ENCODE results near the gene SAMD3.

GRCh38 chr6:130164251-130164650 is 58.5 kb downstream of the SAMD3 start:
- no peak for TF ChIP-seq CHD2 (IDR thresholded peaks at IDR 0.05; ENCODE audit: low read length, partially characterized antibody)
- no peak for TF ChIP-seq ZBTB33 (IDR thresholded peaks at IDR 0.05; ENCODE audit: borderline replicate concordance, low read depth)
- no peak for TF ChIP-seq GATA2 (CRISPR knock-in tag; IDR thresholded peaks at IDR 0.05)
- no peak for TF ChIP-seq EZH2phosphoT487 (IDR thresholded peaks at IDR 0.05; ENCODE audit: borderline replicate concordance, low read depth)
- TF ChIP-seq GABPA (IDR thresholded peaks at IDR 0.05; ENCODE audit: low read depth), result no peak
- no peak for TF ChIP-seq POLR2AphosphoS5 (IDR thresholded peaks at IDR 0.05; ENCODE audit: low read depth, low read length)
